ENCODE results near the gene CDH19.

DNA sequence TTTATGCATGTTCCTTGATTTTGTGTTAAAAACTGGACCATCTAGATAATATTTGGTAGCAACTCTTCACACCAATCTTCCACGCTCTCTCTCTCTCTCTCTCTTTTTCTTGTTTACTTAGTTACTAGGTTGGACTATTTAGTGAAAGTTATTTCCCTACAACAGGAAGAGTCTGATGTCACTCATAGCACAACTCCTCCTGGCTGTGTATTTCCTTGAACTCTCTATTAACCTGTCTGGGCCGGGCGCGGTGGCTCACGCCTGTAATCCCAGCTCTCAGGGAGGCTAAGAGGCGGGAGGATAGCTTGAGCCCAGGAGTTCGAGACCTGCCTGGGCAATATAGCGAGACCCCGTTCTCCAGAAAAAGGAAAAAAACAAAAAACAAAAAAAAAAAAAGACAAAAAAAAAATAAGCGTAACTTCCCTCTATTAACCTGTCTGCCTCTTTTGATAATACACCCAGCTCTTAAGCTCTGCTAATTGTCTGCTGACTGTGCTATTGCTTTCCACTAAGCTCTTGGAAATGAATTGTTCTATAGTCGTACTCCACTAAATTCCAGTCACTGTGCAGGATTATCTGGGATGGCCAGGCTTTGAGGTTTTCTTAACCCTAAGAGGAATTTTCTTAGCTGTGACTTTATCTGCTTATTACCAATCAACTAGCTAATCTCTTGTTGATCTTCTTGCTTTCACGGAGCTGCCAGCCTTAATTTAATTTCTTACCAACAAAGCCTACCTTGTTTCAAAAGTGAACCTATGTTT lies 18.1 kb upstream of the CDH19 start:
- TF ChIP-seq, protein P1, sequence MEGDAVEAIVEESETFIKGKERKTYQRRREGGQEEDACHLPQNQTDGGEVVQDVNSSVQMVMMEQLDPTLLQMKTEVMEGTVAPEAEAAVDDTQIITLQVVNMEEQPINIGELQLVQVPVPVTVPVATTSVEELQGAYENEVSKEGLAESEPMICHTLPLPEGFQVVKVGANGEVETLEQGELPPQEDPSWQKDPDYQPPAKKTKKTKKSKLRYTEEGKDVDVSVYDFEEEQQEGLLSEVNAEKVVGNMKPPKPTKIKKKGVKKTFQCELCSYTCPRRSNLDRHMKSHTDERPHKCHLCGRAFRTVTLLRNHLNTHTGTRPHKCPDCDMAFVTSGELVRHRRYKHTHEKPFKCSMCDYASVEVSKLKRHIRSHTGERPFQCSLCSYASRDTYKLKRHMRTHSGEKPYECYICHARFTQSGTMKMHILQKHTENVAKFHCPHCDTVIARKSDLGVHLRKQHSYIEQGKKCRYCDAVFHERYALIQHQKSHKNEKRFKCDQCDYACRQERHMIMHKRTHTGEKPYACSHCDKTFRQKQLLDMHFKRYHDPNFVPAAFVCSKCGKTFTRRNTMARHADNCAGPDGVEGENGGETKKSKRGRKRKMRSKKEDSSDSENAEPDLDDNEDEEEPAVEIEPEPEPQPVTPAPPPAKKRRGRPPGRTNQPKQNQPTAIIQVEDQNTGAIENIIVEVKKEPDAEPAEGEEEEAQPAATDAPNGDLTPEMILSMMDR (IDR thresholded peaks at IDR 0.05 in 4 of 5, conservative IDR thresholded peaks at IDR 0.05 in 1 of 5) = no peak
- no peak for TF ChIP-seq POLR2A (IDR thresholded peaks at IDR 0.05)

All from gastrocnemius medialis (tissue), 4 donors.